Prostate gland (tissue), 2 donors: ENCODE data around the gene IRAG1.

ENCODE experiments used
- POLR2A ChIP-seq: fragments of 450-650 bp; IDR thresholded peaks from one replicate; pipeline ENCODE4 v1.6.1; 2016; ENCODE audit warnings: antibody characterized with exemption, mild to moderate bottlenecking
- TF ChIP-seq, protein P1 (sequence below), 4 experiments: fragments of 200-600 bp in 2 of 4; fragments of 450-650 bp in 2 of 4; sonication (generic) in 2 of 4; IDR thresholded peaks; 1 replicate in 3 of 4; 2 replicates in 1 of 4; pipeline ENCODE4 v1.5.1; 2016 to 2019; ENCODE audit warnings: antibody characterized with exemption in 4 of 4, mild to moderate bottlenecking in 2 of 4, moderate library complexity in 2 of 4

DNA sequence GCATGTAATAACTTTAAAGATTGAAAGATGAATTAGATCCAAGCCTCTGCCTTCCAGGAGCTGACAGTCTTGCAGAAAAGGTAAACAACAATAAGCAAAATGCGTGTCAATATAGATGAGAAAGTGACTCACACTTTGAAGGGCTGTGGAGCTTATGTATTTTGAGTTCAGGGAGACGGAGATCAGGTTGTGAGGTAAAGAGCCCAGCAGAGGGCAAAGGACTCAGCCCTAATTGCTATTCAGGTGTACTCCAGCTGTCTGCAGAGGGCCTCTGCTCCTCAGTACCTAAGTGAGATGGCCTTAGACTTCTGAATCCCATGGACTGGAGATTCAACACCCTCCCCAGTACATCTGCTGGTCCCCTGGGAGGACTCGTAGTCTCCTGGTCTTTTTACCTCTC, 34.6 kb upstream of the IRAG1 start:
- no peak for TF ChIP-seq POLR2A
- TF ChIP-seq, protein P1, sequence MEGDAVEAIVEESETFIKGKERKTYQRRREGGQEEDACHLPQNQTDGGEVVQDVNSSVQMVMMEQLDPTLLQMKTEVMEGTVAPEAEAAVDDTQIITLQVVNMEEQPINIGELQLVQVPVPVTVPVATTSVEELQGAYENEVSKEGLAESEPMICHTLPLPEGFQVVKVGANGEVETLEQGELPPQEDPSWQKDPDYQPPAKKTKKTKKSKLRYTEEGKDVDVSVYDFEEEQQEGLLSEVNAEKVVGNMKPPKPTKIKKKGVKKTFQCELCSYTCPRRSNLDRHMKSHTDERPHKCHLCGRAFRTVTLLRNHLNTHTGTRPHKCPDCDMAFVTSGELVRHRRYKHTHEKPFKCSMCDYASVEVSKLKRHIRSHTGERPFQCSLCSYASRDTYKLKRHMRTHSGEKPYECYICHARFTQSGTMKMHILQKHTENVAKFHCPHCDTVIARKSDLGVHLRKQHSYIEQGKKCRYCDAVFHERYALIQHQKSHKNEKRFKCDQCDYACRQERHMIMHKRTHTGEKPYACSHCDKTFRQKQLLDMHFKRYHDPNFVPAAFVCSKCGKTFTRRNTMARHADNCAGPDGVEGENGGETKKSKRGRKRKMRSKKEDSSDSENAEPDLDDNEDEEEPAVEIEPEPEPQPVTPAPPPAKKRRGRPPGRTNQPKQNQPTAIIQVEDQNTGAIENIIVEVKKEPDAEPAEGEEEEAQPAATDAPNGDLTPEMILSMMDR (IDR thresholded peaks at IDR 0.05), result no peak
